ENCODE results near the gene FAM177A1. TPM values are rescaled to one million over a fixed set of nuclear protein-coding genes. Genes with fewer than 3 reads are reported as not detected.

Gene FAM177A1
- total and polyA plus RNA-seq, 2 of the 13 experiments (the other 11 are each of a cell fraction or from before 2014, with no cell fraction given), result 72.9 to 119 TPM

- H3K27ac ChIP-seq (ENCODE audit: extremely low read length, insufficient read depth, low read length), result peak overlapping the region; percentile 91
- H3K4me2 ChIP-seq (ENCODE audit: low read depth, low read length), result peak overlapping the region; percentile 86
- peaks cover 38% of the 10 kb centered on the region for H3K79me2 ChIP-seq (ENCODE audit: insufficient read depth, low read length)
- intact Hi-C loops (cut with micrococcal nuclease; ENCODE audit: unreplicated experiment) (loop anchor here (1.0 to 10.0 kb wide), 7 partner anchors 77 to 682 kb away; partner anchors contain the start of genes FAM177A1, PSMA6, RALGAPA1 and SRP54), in situ Hi-C loops (cut with HindIII; ENCODE audit: extremely low pct_ligation_motif_present, low pct_unique_long_range_greater_than_20kb) (loop anchor here (5.0 kb wide), 1 partner anchor 284 kb away; no protein-coding TSS in a partner anchor)
- H2AFZ ChIP-seq (ENCODE audit: low read length), result peak overlapping the region; percentile 94
- peaks cover 60% of the 10 kb centered on the region for H3K4me1 ChIP-seq (ENCODE audit: insufficient read depth, low read length)
- POLR2A ChIA-PET, result interaction anchor here (0.6 to 4.5 kb wide), 20 partner anchors 9 to 703 kb away, joined by 3 to 78 read pairs (median 8); partner anchors contain the start of genes BRMS1L, FAM177A1, NFKBIA and PSMA6
- H3K4me3 ChIP-seq (replicated peaks in 1 of 3; ENCODE audit: insufficient read depth in 1 of 3, low read depth in 2 of 3, low read length in 3 of 3), result peak overlapping the region; percentile 82 to 97 (median 86)
- CTCF ChIA-PET (ENCODE audit: low intra/inter-chr PET ratio, low total read pairs), result no interaction called here
- peak overlapping the region; percentile 90 for H3K9ac ChIP-seq (ENCODE audit: insufficient read depth, low read depth, low read length)
- peaks cover 0 to 5% of the 10 kb centered on the region in 2 experiments; a peak in 2 of 5 replicates for H3K27me3 ChIP-seq (ENCODE audit: control insufficient read depth in 1 of 2, insufficient read depth in 2 of 2, low read length in 2 of 2)
- DNase-seq (ENCODE audit: low spot score) (peak; percentile 69), ATAC-seq (peak; percentile 65), FAIRE-seq (no peak)
- no peaks in the 10 kb centered on the region for H3K9me3 ChIP-seq (ENCODE audit: low read length)
- no peaks in the 10 kb centered on the region; a peak in 2 of 5 replicates for H3K36me3 ChIP-seq (replicated peaks in 1 of 2; ENCODE audit: control insufficient read depth in 1 of 2, insufficient read depth in 2 of 2, low read length in 2 of 2)
- 1% methylated on average over 23 of the region's 23 CpGs for WGBS (ENCODE audit: low lambda C conversion rate)
- BruUV-seq (replicated peaks), result TSS peak; percentile 66
- H4K20me1 ChIP-seq (ENCODE audit: insufficient read depth, low read length), result no peaks in the 10 kb centered on the region
- TF ChIP-seq BRD4 (CRISPR knock-in tag; IDR thresholded peaks at IDR 0.05), result 0 out of 2 replicates have a peak, but pooled peaks have one; percentile 6
- TF ChIP-seq DDIT3 (CRISPR knock-in tag; IDR thresholded peaks at IDR 0.05), result 0 out of 2 replicates have a peak, but pooled peaks have one; percentile 22
- peak; percentile 79 for TF ChIP-seq PHF8 (CRISPR knock-in tag; IDR thresholded peaks at IDR 0.05)
- no peak for TF ChIP-seq E2F1 (CRISPR knock-in tag; IDR thresholded peaks at IDR 0.05)
- no peak for TF ChIP-seq ZNF431 (CRISPR knock-in tag; IDR thresholded peaks at IDR 0.05; ENCODE audit: borderline replicate concordance, low read depth)
- TF ChIP-seq CC2D1A (CRISPR knock-in tag; IDR thresholded peaks at IDR 0.05), result peak; percentile 12; the same call in 1 of the 2 replicates
- peak; percentile 69; the same call in 1 of the 2 replicates for TF ChIP-seq HHEX (CRISPR knock-in tag; IDR thresholded peaks at IDR 0.05)
- TF ChIP-seq GZF1 (CRISPR knock-in tag; IDR thresholded peaks at IDR 0.05), result peak; percentile 68; the same call in 1 of the 2 replicates
- TF ChIP-seq HIVEP1 (CRISPR knock-in tag; IDR thresholded peaks at IDR 0.05), result peak; percentile 80; the same call in 1 of the 2 replicates
- peak; percentile 96 for TF ChIP-seq ZNF318 (CRISPR knock-in tag; IDR thresholded peaks at IDR 0.05)
- TF ChIP-seq REL (CRISPR knock-in tag; conservative IDR thresholded peaks at IDR 0.05), result 0 out of 2 replicates have a peak, but pooled peaks have one; percentile 18
- TF ChIP-seq RXRA (CRISPR knock-in tag; IDR thresholded peaks at IDR 0.05), result no peak; the same call in 1 of the 2 replicates
Measured at GRCh38 chr14:35122696-35123387, 76.8 kb downstream of the FAM177A1 start.
